HEK293T (cell line): ENCODE measurements around the gene CORO2A.

Source experiments
- ARNT ChIP-seq: fragments of 450-650 bp; IDR thresholded peaks from 2 replicates; pipeline ENCODE4 v1.6.1; 2017; ENCODE audit warnings: mild to moderate bottlenecking
- BHLHE40 ChIP-seq: fragments of 450-650 bp; IDR thresholded peaks from 2 replicates; pipeline ENCODE4 v1.6.1; 2016; ENCODE audit warnings: mild to moderate bottlenecking, moderate library complexity, borderline replicate concordance
- CTBP1 ChIP-seq: fragments of 450-650 bp; IDR thresholded peaks from 2 replicates; pipeline ENCODE4 v1.6.1; 2016; ENCODE audit warnings: borderline replicate concordance
- ELF4 ChIP-seq: fragments of 450-650 bp; IDR thresholded peaks from 2 replicates; pipeline ENCODE4 v1.6.1; 2017; ENCODE audit warnings: antibody characterized with exemption
- FOXA1 ChIP-seq: fragments of 450-650 bp; IDR thresholded peaks from 2 replicates; pipeline ENCODE4 v1.6.1; 2016; ENCODE audit warnings: mild to moderate bottlenecking
- FOXK2 ChIP-seq: fragments of 450-650 bp; IDR thresholded peaks from 2 replicates; pipeline ENCODE4 v1.6.1; 2016; ENCODE audit warnings: mild to moderate bottlenecking
- FOXM1 ChIP-seq: fragments of 450-650 bp; IDR thresholded peaks from 2 replicates; pipeline ENCODE4 v1.6.1; 2017; ENCODE audit warnings: mild to moderate bottlenecking, borderline replicate concordance
- HDGF ChIP-seq: fragments of 450-650 bp; IDR thresholded peaks from 2 replicates; pipeline ENCODE4 v1.6.1; 2017; ENCODE audit warnings: antibody characterized with exemption, borderline replicate concordance
- L3MBTL2 ChIP-seq: fragments of 450-650 bp; conservative IDR thresholded peaks from 2 replicates; pipeline ENCODE4 v1.6.1; 2016; ENCODE audit warnings: mild to moderate bottlenecking
- LEF1 ChIP-seq: fragments of 450-650 bp; IDR thresholded peaks from 2 replicates; pipeline ENCODE4 v1.6.1; 2017; ENCODE audit warnings: mild to moderate bottlenecking, borderline replicate concordance
- SP1 ChIP-seq: fragments of 450-650 bp; IDR thresholded peaks from 2 replicates; pipeline ENCODE4 v1.6.1; 2017
- TARDBP ChIP-seq: fragments of 450-650 bp; IDR thresholded peaks from 2 replicates; pipeline ENCODE4 v1.6.1; 2016
- ZNF384 ChIP-seq: fragments of 450-650 bp; IDR thresholded peaks from 2 replicates; pipeline ENCODE4 v1.6.1; 2016

- TF ChIP-seq BHLHE40 (no peak), L3MBTL2 (no peak), LEF1 (no peak), ZNF384 (no peak), TARDBP (no peak), FOXM1 (no peak), ELF4 (no peak), HDGF (no peak), SP1 (no peak), CTBP1 (no peak), FOXA1 (no peak), ARNT (no peak), FOXK2 (no peak)
These were observed 88.0 kb downstream of the CORO2A start for GRCh38 chr9:98104445-98104881.
